Natural killer cell treated with Interleukin-12 subunit alpha and Interleukin-12 subunit beta and Interleukin-15 and Interleukin-18, amount 100 ng/mL, for 72 hours (primary cell): ENCODE measurements around the gene NDOR1. TPM values are rescaled to one million over a fixed set of nuclear protein-coding genes. Genes with fewer than 3 reads are reported as not detected.

Experiments used
- ATAC-seq, 2 donors: fragments of 150-1000 bp; cut with Tn5 transposase in 1 of 2; sonication (Bioruptor Pico), chemical (Tn5 transposase) in 1 of 2; 2 replicates each; pipeline ENCODE4 v1.10.0; 2021
- DNase-seq: peaks from one replicate; pipeline ENCODE4 v3.0.0; 2022; ENCODE audit warnings: low spot score
- H3K27ac Mint-ChIP-seq, 2 donors: 1 replicate in 1 of 2; 2 replicates in 1 of 2; pipeline ENCODE4 v1.8.0; 2022; ENCODE audit warnings: mixed read lengths in 2 of 2, mild to moderate bottlenecking in 1 of 2, moderate library complexity in 1 of 2
- H3K27me3 Mint-ChIP-seq, 2 donors: 1 replicate in 1 of 2; 2 replicates in 1 of 2; pipeline ENCODE4 v1.8.0; 2022; ENCODE audit warnings: mixed read lengths in 2 of 2
- H3K36me3 Mint-ChIP-seq: one replicate; pipeline ENCODE4 v1.8.0; 2022; ENCODE audit warnings: mixed read lengths
- H3K4me1 Mint-ChIP-seq, 2 donors: 1 replicate in 1 of 2; 2 replicates in 1 of 2; pipeline ENCODE4 v1.8.0; 2022; ENCODE audit warnings: low read depth in 2 of 2, mixed read lengths in 2 of 2, mild to moderate bottlenecking in 1 of 2
- H3K4me3 Mint-ChIP-seq: one replicate; pipeline ENCODE4 v1.8.0; 2022; ENCODE audit warnings: mixed read lengths
- H3K9me3 Mint-ChIP-seq: 2 replicates; pipeline ENCODE4 v1.8.0; 2022; ENCODE audit warnings: mixed read lengths
- total RNA-seq, 2 donors: library from RNA; stranded (reverse); gene quantifications; one replicate each; pipeline ENCODE4 v1.2.3, GENCODE V29; 2022

NDOR1 gene
- total RNA-seq, 2 donors from 2014 or later, result 33.0 to 81.9 TPM

GRCh38 chr9:137183980-137184595 is 21.4 kb upstream of the NDOR1 start:
- Mint-ChIP-seq H3K27ac (no peak overlapping the region), H3K9me3 (no peaks in the 10 kb centered on the region), H3K36me3 (peaks cover 6% of the 10 kb centered on the region), H3K4me3 (no peak overlapping the region), H3K4me1 (peaks cover 13 to 22% of the 10 kb centered on the region in 2 donors), H3K27me3 (no peaks in the 10 kb centered on the region)
- ATAC-seq, result no peak
- no peak for DNase-seq

- DNase-seq (no peak), ATAC-seq (no peak)
- H3K9me3 Mint-ChIP-seq, result no peaks in the 10 kb centered on the region
- H3K27me3 Mint-ChIP-seq, result no peaks in the 10 kb centered on the region
- peaks cover 13 to 23% of the 10 kb centered on the region in 2 donors for H3K4me1 Mint-ChIP-seq
- no peak overlapping the region for H3K4me3 Mint-ChIP-seq
- H3K27ac Mint-ChIP-seq, result no peak overlapping the region
- H3K36me3 Mint-ChIP-seq, result peaks cover 6% of the 10 kb centered on the region
Measured at GRCh38 chr9:137184881-137185660, 20.4 kb upstream of the NDOR1 start.

- peaks cover 6% of the 10 kb centered on the region for H3K36me3 Mint-ChIP-seq
- H3K9me3 Mint-ChIP-seq, result no peaks in the 10 kb centered on the region
- ATAC-seq (no peak), DNase-seq (no peak)
- H3K27me3 Mint-ChIP-seq, result no peaks in the 10 kb centered on the region
- H3K4me3 Mint-ChIP-seq, result no peak overlapping the region
- peaks cover 19 to 26% of the 10 kb centered on the region in 2 donors for H3K4me1 Mint-ChIP-seq
- H3K27ac Mint-ChIP-seq, result no peak overlapping the region
Measured at GRCh38 chr9:137185921-137186320, 19.6 kb upstream of the NDOR1 start.

GRCh38 chr9:137186385-137186784 is 19.1 kb upstream of the NDOR1 start:
- Mint-ChIP-seq H3K4me3 (peak overlapping the region; percentile 96), H3K27ac (no peak overlapping the region), H3K27me3 (no peaks in the 10 kb centered on the region), H3K9me3 (no peaks in the 10 kb centered on the region), H3K4me1 (peaks cover 20 to 28% of the 10 kb centered on the region in 2 donors), H3K36me3 (peaks cover 6% of the 10 kb centered on the region)
- ATAC-seq, result no peak
- no peak for DNase-seq

GRCh38 chr9:137187386-137187785 is 18.1 kb upstream of the NDOR1 start:
- H3K9me3 Mint-ChIP-seq, result no peaks in the 10 kb centered on the region
- H3K4me3 Mint-ChIP-seq, result peak overlapping the region; percentile 96
- peak overlapping the region; percentile 80 to 84 for H3K27ac Mint-ChIP-seq
- peaks cover 20 to 24% of the 10 kb centered on the region in 2 donors for H3K4me1 Mint-ChIP-seq
- DNase-seq, result no peak
- no peaks in the 10 kb centered on the region for H3K27me3 Mint-ChIP-seq
- ATAC-seq, result no peak
- H3K36me3 Mint-ChIP-seq, result peaks cover 6% of the 10 kb centered on the region

GRCh38 chr9:137188086-137188489 is 17.4 kb upstream of the NDOR1 start:
- H3K4me1 Mint-ChIP-seq, result peaks cover 20 to 24% of the 10 kb centered on the region in 2 donors
- no peaks in the 10 kb centered on the region for H3K9me3 Mint-ChIP-seq
- peak overlapping the region; percentile 80 to 84 for H3K27ac Mint-ChIP-seq
- H3K27me3 Mint-ChIP-seq, result no peaks in the 10 kb centered on the region
- DNase-seq (no peak), ATAC-seq (peak in 1 of 2 donors; percentile 52)
- peak overlapping the region; percentile 96 for H3K4me3 Mint-ChIP-seq
- peaks cover 6% of the 10 kb centered on the region for H3K36me3 Mint-ChIP-seq

GRCh38 chr9:137188490-137189296 is 16.8 kb upstream of the NDOR1 start, which contains the start of the genes ANAPC2 and SSNA1:
ANAPC2 (minus strand) TSS chr9:137188560; CDS start chr9:137188532, 28 bp downstream.
SSNA1 (plus strand) TSS chr9:137188676; CDS start chr9:137188727, 51 bp downstream.
- H3K9me3 Mint-ChIP-seq, result no peaks in the 10 kb centered on the region
- ATAC-seq (peak; percentile 90 to 93), DNase-seq (peak; percentile 95)
- peaks cover 20 to 24% of the 10 kb centered on the region in 2 donors for H3K4me1 Mint-ChIP-seq
- peaks cover 6% of the 10 kb centered on the region for H3K36me3 Mint-ChIP-seq
- no peaks in the 10 kb centered on the region for H3K27me3 Mint-ChIP-seq
- H3K4me3 Mint-ChIP-seq, result peak within 1 kb of the TSS; percentile 96
- peak within 1 kb of the TSS; percentile 80 to 84 for H3K27ac Mint-ChIP-seq

GRCh38 chr9:137189297-137190295 is 15.9 kb upstream of the NDOR1 start:
- DNase-seq (peak; percentile 73), ATAC-seq (no peak)
- Mint-ChIP-seq H3K4me1 (peaks cover 13 to 19% of the 10 kb centered on the region in 2 donors), H3K27me3 (no peaks in the 10 kb centered on the region), H3K4me3 (peak overlapping the region; percentile 96), H3K36me3 (no peaks in the 10 kb centered on the region), H3K9me3 (no peaks in the 10 kb centered on the region), H3K27ac (peak overlapping the region; percentile 80 to 84)

- no peaks in the 10 kb centered on the region for H3K36me3 Mint-ChIP-seq
- H3K27me3 Mint-ChIP-seq, result no peaks in the 10 kb centered on the region
- no peak for ATAC-seq
- peak overlapping the region; percentile 66 for H3K4me3 Mint-ChIP-seq
- H3K9me3 Mint-ChIP-seq, result no peaks in the 10 kb centered on the region
- no peak for DNase-seq
- H3K27ac Mint-ChIP-seq, result peak overlapping the region; percentile 68 to 87
- peaks cover 13 to 19% of the 10 kb centered on the region in 2 donors for H3K4me1 Mint-ChIP-seq
Measured at GRCh38 chr9:137190315-137190856, 15.1 kb upstream of the NDOR1 start.

- H3K4me3 Mint-ChIP-seq, result peak overlapping the region; percentile 66
- H3K36me3 Mint-ChIP-seq, result no peaks in the 10 kb centered on the region
- H3K4me1 Mint-ChIP-seq, result peaks cover 13 to 19% of the 10 kb centered on the region in 2 donors
- ATAC-seq (no peak), DNase-seq (no peak)
- peak overlapping the region; percentile 68 to 87 for H3K27ac Mint-ChIP-seq
- no peaks in the 10 kb centered on the region for H3K27me3 Mint-ChIP-seq
- no peaks in the 10 kb centered on the region for H3K9me3 Mint-ChIP-seq
Measured at GRCh38 chr9:137191245-137191644, 14.3 kb upstream of the NDOR1 start.

- H3K27ac Mint-ChIP-seq, result no peak overlapping the region
- no peaks in the 10 kb centered on the region for H3K9me3 Mint-ChIP-seq
- no peak overlapping the region for H3K4me3 Mint-ChIP-seq
- DNase-seq (no peak), ATAC-seq (no peak)
- no peaks in the 10 kb centered on the region for H3K27me3 Mint-ChIP-seq
- peaks cover 13 to 14% of the 10 kb centered on the region in 2 donors for H3K4me1 Mint-ChIP-seq
- no peaks in the 10 kb centered on the region for H3K36me3 Mint-ChIP-seq
Measured at GRCh38 chr9:137191691-137192447, 13.6 kb upstream of the NDOR1 start.

- H3K4me3 Mint-ChIP-seq, result no peak overlapping the region
- no peaks in the 10 kb centered on the region for H3K9me3 Mint-ChIP-seq
- H3K27me3 Mint-ChIP-seq, result no peaks in the 10 kb centered on the region
- no peaks in the 10 kb centered on the region for H3K36me3 Mint-ChIP-seq
- no peak for ATAC-seq
- peaks cover 11% of the 10 kb centered on the region in 2 donors for H3K4me1 Mint-ChIP-seq
- no peak for DNase-seq
- H3K27ac Mint-ChIP-seq, result no peak overlapping the region
Measured at GRCh38 chr9:137192448-137192780, 13.1 kb upstream of the NDOR1 start.
